Common myeloid progenitor, CD34-positive (primary cell): ENCODE results near the gene KSR2.
"Not testable (repeated sequence)": the region's sequence is repeated elsewhere in the genome, so short reads cannot be mapped to it uniquely, and the experiment has no call there.

Experiments used
- CTCF ChIA-PET: fragments of 350-600 bp; sonication (Branson Sonifier 250); formaldehyde crosslinking; loops from one replicate; lab custom pipeline; 2021; ENCODE audit warnings: antibody characterized with exemption; lab: Charles Lee
- POLR2A ChIA-PET: fragments of 350-600 bp; sonication (Branson Sonifier 250); formaldehyde crosslinking; loops from one replicate; lab custom pipeline; 2021; ENCODE audit warnings: antibody characterized with exemption; lab: Charles Lee
- DNase-seq, 3 donors: peaks; one replicate each; pipeline versions ENCODE4 v3.0.0 to v3.0.0-alpha.2; 2013
- H3K27ac ChIP-seq, 2 experiments: 1 replicate in 1 of 2; 2 replicates in 1 of 2; pipeline ENCODE4 v1.7.0; 2013; ENCODE audit warnings: inconsistent platforms in 2 of 2, low read length in 2 of 2, mild to moderate bottlenecking in 2 of 2, low read depth in 1 of 2, moderate library complexity in 1 of 2; ENCODE audit not compliant: severe bottlenecking in 2 of 2, insufficient read depth in 1 of 2, poor library complexity in 1 of 2
- H3K27me3 ChIP-seq, 5 experiments: replicated peaks in 2 of 5; 1 replicate in 3 of 5; 2 replicates in 2 of 5; pipeline versions ENCODE4 v1.6.1 to v1.7.0; 2013; ENCODE audit warnings: low read length in 4 of 5, mild to moderate bottlenecking in 2 of 5, moderate library complexity in 2 of 5, inconsistent platforms in 1 of 5; ENCODE audit not compliant: insufficient read depth in 5 of 5, control insufficient read depth in 4 of 5
- H3K36me3 ChIP-seq, 4 experiments: 1 replicate in 2 of 4; 2 replicates in 2 of 4; pipeline versions ENCODE4 v1.6.1 to v1.7.0; 2013; ENCODE audit warnings: low read length in 3 of 4, control low read depth in 1 of 4, mild to moderate bottlenecking in 1 of 4; ENCODE audit not compliant: control insufficient read depth in 4 of 4, insufficient read depth in 4 of 4
- H3K4me1 ChIP-seq, 4 experiments: 1 replicate in 3 of 4; 2 replicates in 1 of 4; pipeline versions ENCODE4 v1.6.1 to v1.7.1; 2013; ENCODE audit warnings: low read length in 3 of 4, mild to moderate bottlenecking in 3 of 4, control low read depth in 1 of 4, inconsistent platforms in 1 of 4, moderate library complexity in 1 of 4; ENCODE audit not compliant: control insufficient read depth in 4 of 4, insufficient read depth in 4 of 4; ENCODE audit errors: control extremely low read depth in 1 of 4
- H3K4me3 ChIP-seq, 7 experiments: 1 replicate in 4 of 7; 2 replicates in 3 of 7; pipeline versions ENCODE4 v1.5.1 to v1.7.0; 2013; ENCODE audit warnings: mild to moderate bottlenecking in 7 of 7, low read length in 6 of 7, moderate library complexity in 6 of 7, inconsistent platforms in 2 of 7, low read depth in 2 of 7, control low read depth in 1 of 7; ENCODE audit not compliant: insufficient read depth in 4 of 7, control insufficient read depth in 1 of 7; ENCODE audit errors: extremely low read depth in 1 of 7
- H3K9me3 ChIP-seq, 5 experiments: 1 replicate in 4 of 5; 2 replicates in 1 of 5; pipeline versions ENCODE4 v1.6.1 to v1.7.1; 2013; ENCODE audit warnings: low read length in 4 of 5, mild to moderate bottlenecking in 2 of 5, inconsistent platforms in 1 of 5, low read depth in 1 of 5, moderate library complexity in 1 of 5; ENCODE audit not compliant: control insufficient read depth in 4 of 5, insufficient read depth in 2 of 5; ENCODE audit errors: control extremely low read depth in 1 of 5
- WGBS: methylation state at CpG from one replicate; pipeline ENCODE4 v1.1.5; 2013; ENCODE audit not compliant: insufficient coverage; 5-methylcytosine and 5-hydroxymethylcytosine counted together

KSR2 gene

DNA sequence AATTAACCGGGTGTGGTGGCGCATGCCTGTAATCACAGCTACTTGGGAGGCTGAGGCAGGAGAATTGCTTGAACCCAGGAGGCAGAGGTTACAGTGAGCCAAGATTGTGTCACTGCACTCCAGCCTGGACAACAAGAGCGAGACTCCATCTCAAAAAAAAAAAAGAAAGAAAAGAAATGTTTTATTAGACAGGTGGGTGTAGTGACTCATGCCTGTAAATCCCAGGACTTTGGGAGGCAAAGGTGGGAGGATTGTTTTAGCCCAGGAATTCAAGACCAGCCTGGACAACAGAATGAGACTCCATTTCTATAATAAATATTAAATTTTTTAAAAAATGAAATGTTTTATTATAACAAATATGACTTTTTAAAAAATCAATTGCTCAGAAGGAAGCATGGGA, 77.5 kb downstream of the KSR2 start:
- H3K4me1 ChIP-seq, DNase-seq, H3K27ac ChIP-seq, H3K27me3 ChIP-seq, POLR2A ChIA-PET, H3K9me3 ChIP-seq, CTCF ChIA-PET, H3K36me3 ChIP-seq, H3K4me3 ChIP-seq: not testable (repeated sequence)
- no CpG with 5 or more reads among the region's 3 CpGs for WGBS

DNA sequence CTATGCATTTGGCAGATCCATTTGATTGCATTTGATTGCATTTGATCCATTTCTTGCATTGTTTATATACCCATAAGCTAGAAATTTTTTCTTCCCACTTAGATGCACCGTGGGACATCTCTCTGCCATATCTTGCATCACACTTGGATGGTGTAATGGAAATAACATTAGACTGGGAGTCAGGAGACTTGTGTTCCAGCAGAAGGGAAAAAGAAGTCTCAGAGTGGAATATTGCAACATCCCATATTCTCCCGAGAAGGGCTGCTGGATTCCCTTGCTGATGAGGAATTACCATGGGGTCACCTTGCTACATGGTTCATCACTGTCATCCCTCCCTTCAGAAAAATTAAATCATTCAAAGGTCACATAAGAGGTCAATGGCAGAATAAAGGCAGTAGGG, 78.1 kb downstream of the KSR2 start:
- ChIA-PET POLR2A (no interaction called here), CTCF (no interaction called here)
- Histone ChIP-seq H3K4me1 (no peaks in the 10 kb centered on the region), H3K27me3 (peaks cover 0 to 3% (median 0%) of the 10 kb centered on the region in 5 experiments), H3K9me3 (no peaks in the 10 kb centered on the region), H3K4me3 (no peak overlapping the region), H3K36me3 (no peaks in the 10 kb centered on the region), H3K27ac (no peak overlapping the region)
- 100% methylated on average over 1 of the region's 2 CpGs for WGBS
- DNase-seq: no peak

DNA sequence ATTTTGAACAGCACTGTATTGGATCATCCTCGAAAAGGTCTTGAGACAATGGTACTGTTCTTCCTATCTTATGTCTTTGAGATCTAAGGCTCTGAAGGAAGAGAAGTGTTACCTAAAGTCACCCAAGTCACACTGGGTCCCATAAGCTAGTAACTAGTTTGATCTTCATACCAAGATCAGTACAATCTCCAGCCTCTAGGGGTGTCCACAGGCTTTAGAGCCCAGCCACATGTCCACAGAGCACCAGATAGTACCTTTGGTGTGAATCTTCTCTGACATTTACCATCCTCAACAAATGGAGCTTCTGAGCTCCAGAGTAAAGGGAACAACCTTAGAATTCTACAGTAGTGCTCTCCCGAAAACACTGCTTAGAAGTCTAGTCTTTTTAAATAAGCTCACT, 78.7 kb downstream of the KSR2 start:
- H3K9me3 ChIP-seq: no peaks in the 10 kb centered on the region
- no peak overlapping the region for H3K27ac ChIP-seq
- ChIA-PET POLR2A (no interaction called here), CTCF (interaction anchor here (1.0 kb wide), 1 partner anchor 12 kb away, joined by 3 read pairs; no protein-coding TSS in a partner anchor)
- no peaks in the 10 kb centered on the region for H3K36me3 ChIP-seq
- no peaks in the 10 kb centered on the region for H3K4me1 ChIP-seq
- WGBS: 87% methylated on average over 2 of the region's 2 CpGs
- H3K4me3 ChIP-seq: no peak overlapping the region
- peaks cover 0 to 3% (median 0%) of the 10 kb centered on the region in 5 experiments for H3K27me3 ChIP-seq
- DNase-seq: no peak

GRCh38 chr12:117889098-117889497, 79.7 kb downstream of the KSR2 start:
- CTCF ChIA-PET: interaction anchor here (1.0 to 1.3 kb wide), 2 partner anchors 11 to 17 kb away, joined by 3 read pairs; no protein-coding TSS in a partner anchor
- no peaks in the 10 kb centered on the region for H3K4me1 ChIP-seq
- WGBS: 80% methylated on average over 1 of the region's 7 CpGs
- no peak for DNase-seq
- H3K4me3 ChIP-seq: no peak overlapping the region
- peaks cover 0 to 9% (median 0%) of the 10 kb centered on the region in 5 experiments for H3K27me3 ChIP-seq
- H3K36me3 ChIP-seq: no peaks in the 10 kb centered on the region
- H3K9me3 ChIP-seq: no peaks in the 10 kb centered on the region
- no peak overlapping the region for H3K27ac ChIP-seq
- POLR2A ChIA-PET: no interaction called here

GRCh38 chr12:117885211-117885610, 83.6 kb downstream of the KSR2 start:
- ChIA-PET CTCF (no interaction called here), POLR2A (no interaction called here)
- no peaks in the 10 kb centered on the region for H3K4me1 ChIP-seq
- no peaks in the 10 kb centered on the region for H3K36me3 ChIP-seq
- H3K4me3 ChIP-seq: no peak overlapping the region
- peaks cover 0 to 15% (median 0%) of the 10 kb centered on the region in 5 experiments for H3K27me3 ChIP-seq
- no peak overlapping the region for H3K27ac ChIP-seq
- 96% methylated on average over 3 of the region's 3 CpGs for WGBS
- H3K9me3 ChIP-seq: no peaks in the 10 kb centered on the region
- no peak for DNase-seq

DNA sequence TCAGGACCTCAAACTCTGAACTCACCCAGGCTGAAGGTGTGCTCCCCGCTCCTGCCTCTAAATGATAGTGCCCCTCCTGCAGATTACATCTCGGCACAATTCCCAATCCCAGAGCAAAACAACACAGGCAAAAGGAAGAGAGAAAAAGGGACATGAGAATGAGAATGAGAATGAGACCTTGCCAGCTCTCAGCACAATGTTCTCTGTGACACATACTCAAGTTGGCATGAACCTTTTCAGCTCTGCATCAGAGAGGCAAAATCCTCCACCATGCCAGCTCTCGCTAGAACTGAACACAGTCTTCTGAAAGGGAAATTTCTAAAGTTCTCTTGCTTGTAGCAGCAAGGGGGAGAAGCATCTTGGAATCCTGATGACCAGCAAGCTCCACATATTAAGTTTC, 84.6 kb downstream of the KSR2 start:
- WGBS: 100% methylated on average over 1 of the region's 3 CpGs
- Histone ChIP-seq H3K36me3 (no peaks in the 10 kb centered on the region), H3K4me3 (no peak overlapping the region), H3K9me3 (no peaks in the 10 kb centered on the region), H3K27me3 (peaks cover 0 to 14% (median 0%) of the 10 kb centered on the region in 5 experiments), H3K4me1 (no peaks in the 10 kb centered on the region), H3K27ac (no peak overlapping the region)
- DNase-seq: no peak
- ChIA-PET POLR2A (no interaction called here), CTCF (no interaction called here)

- POLR2A ChIA-PET: no interaction called here
These were observed 86.1 kb downstream of the KSR2 start for GRCh38 chr12:117882603-117883184.

More at GRCh38 chr12:117882603-117883184, 86.1 kb downstream of the KSR2 start:
- Histone ChIP-seq H3K27me3 (peaks cover 0 to 25% (median 4%) of the 10 kb centered on the region in 5 experiments), H3K4me1 (no peaks in the 10 kb centered on the region), H3K9me3 (no peaks in the 10 kb centered on the region), H3K4me3 (no peak overlapping the region), H3K27ac (no peak overlapping the region), H3K36me3 (no peaks in the 10 kb centered on the region)
- DNase-seq: no peak
- CTCF ChIA-PET: no interaction called here
